Right atrium auricular region (tissue), 2 donors: ENCODE measurements around the gene PTCH1. TPM values are rescaled to one million over a fixed set of nuclear protein-coding genes. Genes with fewer than 3 reads are reported as not detected.

Experiments used
- DNase-seq: peaks from one replicate; pipeline ENCODE4 v3.0.0-alpha.2; 2019; ENCODE audit warnings: low spot score
- H3K27ac ChIP-seq, 2 donors: fragments of 200-600 bp; sonication (generic); 1 replicate in 1 of 2; 2 replicates in 1 of 2; pipeline ENCODE4 v1.5.1; 2016 to 2019
- H3K27me3 ChIP-seq, 2 donors: fragments of 200-600 bp; sonication (generic); one replicate each; pipeline versions ENCODE4 v1.5.1 to v1.6.0; 2017 to 2019
- H3K36me3 ChIP-seq: fragments of 200-600 bp; sonication (generic); one replicate; pipeline ENCODE4 v1.5.1; 2016
- H3K4me1 ChIP-seq, 2 donors: fragments of 200-600 bp; sonication (generic); one replicate each; pipeline versions ENCODE4 v1.5.1 to v1.6.0; 2017 to 2019
- H3K4me3 ChIP-seq, 2 donors: fragments of 200-600 bp; sonication (generic); 1 replicate in 1 of 2; 2 replicates in 1 of 2; pipeline ENCODE4 v1.5.1; 2017 to 2019; ENCODE audit warnings: mild to moderate bottlenecking in 1 of 2, moderate library complexity in 1 of 2
- H3K9me3 ChIP-seq, 2 donors: fragments of 200-600 bp; sonication (generic); one replicate each; pipeline ENCODE4 v1.5.1; 2019
- total RNA-seq, 2 donors: library from RNA; depleted of rRNA; stranded (reverse); fragments of >200 nt; gene quantifications; one replicate each; pipeline ENCODE4 v1.1.0, GENCODE V29; 2016
- TF ChIP-seq, protein P1 (sequence below), 2 donors: fragments of 200-600 bp; sonication (generic); IDR thresholded peaks; one replicate each; pipeline ENCODE4 v1.5.1; 2019; ENCODE audit warnings: antibody characterized with exemption in 2 of 2

The PTCH1 gene
- total RNA-seq, 2 donors from 2014 or later, result 5.4 to 6.3 TPM

DNA sequence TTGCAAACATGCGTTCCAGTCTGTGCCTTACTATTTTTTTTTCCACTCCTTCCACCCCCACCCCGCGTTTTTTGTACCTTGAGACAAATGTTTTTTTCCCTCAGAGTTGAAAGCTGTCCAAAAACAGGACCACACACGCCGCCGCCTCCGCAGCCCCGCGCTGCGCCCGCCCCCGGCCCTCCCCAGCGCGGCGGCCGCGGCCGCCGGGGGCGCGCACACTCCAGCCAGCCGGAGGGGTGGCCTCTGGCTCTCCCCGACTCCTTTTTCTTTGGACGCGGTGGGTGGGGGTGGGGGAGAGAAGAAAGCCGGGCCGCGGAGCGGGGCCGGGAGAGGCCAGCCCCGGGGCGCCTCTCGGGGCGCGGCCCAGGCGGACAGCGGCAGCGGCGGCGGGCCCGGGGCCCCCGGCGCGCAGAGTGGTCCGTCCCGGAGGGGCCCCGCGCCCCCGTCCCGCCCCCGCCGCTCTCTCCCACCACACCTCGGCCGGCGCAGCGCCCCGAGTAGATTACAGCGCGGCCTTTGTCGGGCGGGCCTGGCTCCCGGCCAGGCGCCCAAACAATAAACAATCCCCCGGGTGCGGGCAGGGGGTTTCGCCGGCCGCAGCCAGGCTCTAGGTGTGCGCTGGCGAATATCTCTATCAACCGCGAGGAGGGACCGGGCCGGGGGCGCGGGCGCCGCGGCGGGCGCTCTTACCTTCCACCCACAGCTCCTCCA is 10.9 kb downstream of the PTCH1 start:
- peaks cover 0 to 31% of the 10 kb centered on the region in 2 donors for H3K4me1 ChIP-seq
- TF ChIP-seq, protein P1, sequence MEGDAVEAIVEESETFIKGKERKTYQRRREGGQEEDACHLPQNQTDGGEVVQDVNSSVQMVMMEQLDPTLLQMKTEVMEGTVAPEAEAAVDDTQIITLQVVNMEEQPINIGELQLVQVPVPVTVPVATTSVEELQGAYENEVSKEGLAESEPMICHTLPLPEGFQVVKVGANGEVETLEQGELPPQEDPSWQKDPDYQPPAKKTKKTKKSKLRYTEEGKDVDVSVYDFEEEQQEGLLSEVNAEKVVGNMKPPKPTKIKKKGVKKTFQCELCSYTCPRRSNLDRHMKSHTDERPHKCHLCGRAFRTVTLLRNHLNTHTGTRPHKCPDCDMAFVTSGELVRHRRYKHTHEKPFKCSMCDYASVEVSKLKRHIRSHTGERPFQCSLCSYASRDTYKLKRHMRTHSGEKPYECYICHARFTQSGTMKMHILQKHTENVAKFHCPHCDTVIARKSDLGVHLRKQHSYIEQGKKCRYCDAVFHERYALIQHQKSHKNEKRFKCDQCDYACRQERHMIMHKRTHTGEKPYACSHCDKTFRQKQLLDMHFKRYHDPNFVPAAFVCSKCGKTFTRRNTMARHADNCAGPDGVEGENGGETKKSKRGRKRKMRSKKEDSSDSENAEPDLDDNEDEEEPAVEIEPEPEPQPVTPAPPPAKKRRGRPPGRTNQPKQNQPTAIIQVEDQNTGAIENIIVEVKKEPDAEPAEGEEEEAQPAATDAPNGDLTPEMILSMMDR (IDR thresholded peaks at IDR 0.05), result no peak
- H3K27ac ChIP-seq, result peak overlapping the region; percentile 93 to 94
- no peak for DNase-seq
- no peaks in the 10 kb centered on the region for H3K27me3 ChIP-seq
- H3K36me3 ChIP-seq, result no peaks in the 10 kb centered on the region
- no peaks in the 10 kb centered on the region for H3K9me3 ChIP-seq
- H3K4me3 ChIP-seq, result peak overlapping the region; percentile 84 to 86

GRCh38 chr9:95505072-95505716 is 11.6 kb downstream of the PTCH1 start:
- no peak for DNase-seq
- no peaks in the 10 kb centered on the region for H3K36me3 ChIP-seq
- TF ChIP-seq, protein P1 (IDR thresholded peaks at IDR 0.05), result no peak
- H3K9me3 ChIP-seq, result no peaks in the 10 kb centered on the region
- peak overlapping the region in 1 of 2 donors; percentile 94 for H3K27ac ChIP-seq
- no peaks in the 10 kb centered on the region for H3K27me3 ChIP-seq
- peak overlapping the region; percentile 84 to 86 for H3K4me3 ChIP-seq
- H3K4me1 ChIP-seq, result peaks cover 0 to 31% of the 10 kb centered on the region in 2 donors

GRCh38 chr9:95504053-95504963 is 12.5 kb downstream of the PTCH1 start:
- no peaks in the 10 kb centered on the region for H3K9me3 ChIP-seq
- no peak overlapping the region for H3K4me3 ChIP-seq
- TF ChIP-seq, protein P1 (IDR thresholded peaks at IDR 0.05), result no peak
- no peaks in the 10 kb centered on the region for H3K36me3 ChIP-seq
- H3K27ac ChIP-seq, result peak overlapping the region in 1 of 2 donors; percentile 26
- H3K27me3 ChIP-seq, result no peaks in the 10 kb centered on the region
- no peak for DNase-seq
- H3K4me1 ChIP-seq, result peaks cover 0 to 33% of the 10 kb centered on the region in 2 donors

GRCh38 chr9:95503369-95503768 is 13.4 kb downstream of the PTCH1 start:
- Histone ChIP-seq H3K27ac (no peak overlapping the region), H3K4me1 (peaks cover 0 to 42% of the 10 kb centered on the region in 2 donors), H3K36me3 (no peaks in the 10 kb centered on the region), H3K9me3 (no peaks in the 10 kb centered on the region), H3K4me3 (no peak overlapping the region), H3K27me3 (no peaks in the 10 kb centered on the region)
- TF ChIP-seq, protein P1 (IDR thresholded peaks at IDR 0.05), result no peak
- no peak for DNase-seq

DNA sequence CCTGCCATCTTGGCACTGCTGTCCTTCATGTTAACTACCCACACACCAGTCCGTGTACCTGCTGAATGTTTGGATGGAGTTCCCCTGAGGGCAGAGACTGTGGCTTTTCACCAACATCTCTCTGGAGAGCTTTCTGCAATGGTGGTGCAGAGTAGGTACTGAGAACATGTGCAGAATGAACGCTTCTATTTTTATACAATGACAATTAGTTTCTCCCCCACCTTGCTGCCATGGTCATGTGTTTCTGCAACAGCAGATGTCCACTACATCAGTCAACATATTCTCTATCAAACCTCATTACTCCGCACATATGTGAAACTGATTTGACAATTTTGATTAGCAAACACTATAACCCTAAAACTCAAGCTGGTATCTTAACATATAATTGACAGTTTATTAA is 14.5 kb downstream of the PTCH1 start:
- DNase-seq, result no peak
- peaks cover 0 to 54% of the 10 kb centered on the region in 2 donors for H3K4me1 ChIP-seq
- H3K4me3 ChIP-seq, result no peak overlapping the region
- TF ChIP-seq, protein P1 (IDR thresholded peaks at IDR 0.05), result no peak
- H3K36me3 ChIP-seq, result no peaks in the 10 kb centered on the region
- H3K27ac ChIP-seq, result no peak overlapping the region
- no peaks in the 10 kb centered on the region for H3K9me3 ChIP-seq
- no peaks in the 10 kb centered on the region for H3K27me3 ChIP-seq
